HG03175 (cell line): ENCODE measurements around the gene CTSH.

Experiments used
- ATAC-seq: cut with Tn5 transposase; IDR thresholded peaks from one replicate; pipeline ENCODE4 v1.9.1; 2021; ENCODE audit warnings: mild to moderate bottlenecking, moderate library complexity; ENCODE audit not compliant: unreplicated experiment

The CTSH gene

GRCh38 chr15:78978601-78979179, 33.8 kb upstream of the CTSH start:
- no peak for ATAC-seq

GRCh38 chr15:78977591-78978347, 32.9 kb upstream of the CTSH start:
- ATAC-seq, result peak; percentile 36

- peak; percentile 66 for ATAC-seq
Measured at GRCh38 chr15:78977091-78977571, 32.3 kb upstream of the CTSH start.

GRCh38 chr15:78976691-78977090, 31.8 kb upstream of the CTSH start:
- ATAC-seq, result no peak

- no peak for ATAC-seq
Measured at GRCh38 chr15:78974272-78974918, 29.5 kb upstream of the CTSH start.

GRCh38 chr15:78969687-78970349, 25.0 kb upstream of the CTSH start:
- ATAC-seq, result no peak

- no peak for ATAC-seq
Measured at GRCh38 chr15:78968539-78969271, 23.9 kb upstream of the CTSH start.

GRCh38 chr15:78968114-78968513, 23.3 kb upstream of the CTSH start:
- ATAC-seq, result no peak

GRCh38 chr15:78960308-78960707, 15.5 kb upstream of the CTSH start:
- no peak for ATAC-seq

- no peak for ATAC-seq
Measured at GRCh38 chr15:78959360-78959759, 14.5 kb upstream of the CTSH start.

GRCh38 chr15:78957416-78958093, 12.7 kb upstream of the CTSH start:
- no peak for ATAC-seq

- no peak for ATAC-seq
Measured at GRCh38 chr15:78956937-78957336, 12.1 kb upstream of the CTSH start.

GRCh38 chr15:78955355-78955754, 10.5 kb upstream of the CTSH start:
- no peak for ATAC-seq

GRCh38 chr15:78951841-78952238, 7.0 kb upstream of the CTSH start:
- no peak for ATAC-seq

GRCh38 chr15:78950902-78951840, 6.3 kb upstream of the CTSH start:
- peak; percentile 58 for ATAC-seq

- no peak for ATAC-seq
Measured at GRCh38 chr15:78950343-78950742, 5.5 kb upstream of the CTSH start.

- ATAC-seq, result no peak
Measured at GRCh38 chr15:78949461-78949860, 4.6 kb upstream of the CTSH start.

GRCh38 chr15:78947506-78947905, 2.7 kb upstream of the CTSH start:
- no peak for ATAC-seq

GRCh38 chr15:78946493-78946892, 1.6 kb upstream of the CTSH start:
- ATAC-seq, result no peak
